ENCODE data around the gene ZSCAN21.
A peak's percentile ranks its signal among the peaks of the same experiment; 100 is the strongest.

GRCh38 chr7:100091411-100092181 is 42.0 kb downstream of the ZSCAN21 start:
- TF ChIP-seq SUZ12 (IDR thresholded peaks at IDR 0.05), result no peak
- TF ChIP-seq FOXA1 (IDR thresholded peaks at IDR 0.05), result no peak
- no peak for TF ChIP-seq PKNOX1 (IDR thresholded peaks at IDR 0.05)
- no peak for TF ChIP-seq FOXK2 (IDR thresholded peaks at IDR 0.05)
- TF ChIP-seq ELF4 (IDR thresholded peaks at IDR 0.05), result no peak
- TF ChIP-seq BHLHE40 (IDR thresholded peaks at IDR 0.05; ENCODE audit: borderline replicate concordance), result no peak
- no peak for TF ChIP-seq FOXM1 (IDR thresholded peaks at IDR 0.05; ENCODE audit: borderline replicate concordance)
- 0 out of 2 replicates have a peak, but pooled peaks have one; percentile 15 for TF ChIP-seq L3MBTL2 (conservative IDR thresholded peaks at IDR 0.05)
- TF ChIP-seq TARDBP (IDR thresholded peaks at IDR 0.05), result no peak

Data from HEK293T (cell line).